Loucy (cell line): Measurements from ENCODE around the gene WRAP73.
"Not testable (repeated sequence)": the region's sequence is repeated elsewhere in the genome, so short reads cannot be mapped to it uniquely, and the experiment has no call there.

Experiments
- H2AFZ ChIP-seq: fragments of 200-600 bp; sonication (generic); 2 replicates; pipeline ENCODE4 v1.6.0; 2016; ENCODE audit warnings: antibody characterized with exemption, mild to moderate bottlenecking, low read length, moderate library complexity
- H3F3A ChIP-seq: fragments of 200-600 bp; 2 replicates; pipeline ENCODE4 v1.6.0; 2016; ENCODE audit warnings: antibody characterized with exemption, low read depth, mild to moderate bottlenecking
- H3K27me3 ChIP-seq: fragments of 200-600 bp; sonication (generic); 2 replicates; pipeline ENCODE4 v1.6.1; 2014; ENCODE audit warnings: low read length, mild to moderate bottlenecking; ENCODE audit not compliant: insufficient read depth, poor library complexity, severe bottlenecking
- H3K36me3 ChIP-seq: fragments of 200-600 bp; sonication (generic); 2 replicates; pipeline ENCODE4 v1.6.1; 2016; ENCODE audit warnings: low read length; ENCODE audit not compliant: insufficient read depth
- H3K4me1 ChIP-seq: fragments of 200-600 bp; sonication (generic); 2 replicates; pipeline ENCODE4 v1.5.1; 2014; ENCODE audit warnings: low read length, mild to moderate bottlenecking; ENCODE audit not compliant: insufficient read depth, poor library complexity, severe bottlenecking
- H3K4me2 ChIP-seq: fragments of 200-600 bp; sonication (generic); 2 replicates; pipeline ENCODE4 v1.6.0; 2014; ENCODE audit warnings: antibody characterized with exemption, low read length, low read depth, mild to moderate bottlenecking; ENCODE audit not compliant: poor library complexity, severe bottlenecking
- H3K4me3 ChIP-seq: fragments of 200-600 bp; sonication (generic); 2 replicates; pipeline ENCODE4 v1.5.1; 2014; ENCODE audit warnings: low read length, mild to moderate bottlenecking, mixed read lengths; ENCODE audit not compliant: poor library complexity, severe bottlenecking
- H3K79me2 ChIP-seq: fragments of 200-600 bp; sonication (generic); 2 replicates; pipeline ENCODE4 v1.6.1; 2014; ENCODE audit warnings: low read length; ENCODE audit not compliant: insufficient read depth
- H3K9ac ChIP-seq: fragments of 200-600 bp; sonication (generic); 2 replicates; pipeline ENCODE4 v1.6.0; 2014; ENCODE audit warnings: mild to moderate bottlenecking, low read depth, low read length, moderate library complexity; ENCODE audit not compliant: poor library complexity, severe bottlenecking
- H3K9me2 ChIP-seq: fragments of 200-600 bp; sonication (generic); replicated peaks from 2 replicates; pipeline ENCODE4 v1.6.1; 2016; ENCODE audit warnings: low read depth, low read length, mixed read lengths
- H3K9me3 ChIP-seq: fragments of 200-600 bp; sonication (generic); 2 replicates; pipeline ENCODE4 v1.6.1; 2014; ENCODE audit warnings: mild to moderate bottlenecking, antibody characterized with exemption, low read length, low read depth; ENCODE audit not compliant: insufficient read depth
- H4K20me1 ChIP-seq: fragments of 200-600 bp; sonication (generic); 2 replicates; pipeline ENCODE4 v1.6.0; 2014; ENCODE audit warnings: antibody characterized with exemption, low read length, mild to moderate bottlenecking; ENCODE audit not compliant: insufficient read depth, poor library complexity, severe bottlenecking
- CTCF ChIP-seq: fragments of 200-600 bp; sonication (generic); conservative IDR thresholded peaks from 2 replicates; pipeline ENCODE4 v1.5.1; 2014; ENCODE audit warnings: mild to moderate bottlenecking, antibody characterized with exemption, low read length
- EZH2phosphoT487 ChIP-seq: fragments of 200-600 bp; IDR thresholded peaks from 2 replicates; pipeline ENCODE4 v1.6.1; 2018; ENCODE audit warnings: antibody characterized with exemption, mild to moderate bottlenecking, moderate library complexity, borderline replicate concordance

WRAP73 gene

GRCh38 chr1:3621151-3621671, 28.7 kb downstream of the WRAP73 start:
- not testable (repeated sequence) for H3K4me2 ChIP-seq, H3K27me3 ChIP-seq, H3K9me3 ChIP-seq, H3K9me2 ChIP-seq, H2AFZ ChIP-seq, H3K79me2 ChIP-seq, H4K20me1 ChIP-seq, H3K9ac ChIP-seq, H3K4me3 ChIP-seq, H3F3A ChIP-seq, H3K36me3 ChIP-seq
- peak; percentile 61 for TF ChIP-seq CTCF
- peaks cover 18% of the 10 kb centered on the region for H3K4me1 ChIP-seq

- no peak overlapping the region for H3K4me2 ChIP-seq
These were observed 29.2 kb downstream of the WRAP73 start for GRCh38 chr1:3620708-3621107.

GRCh38 chr1:3618881-3619671, 30.8 kb downstream of the WRAP73 start:
- no peaks in the 10 kb centered on the region for H3K9me2 ChIP-seq
- no peak overlapping the region for H2AFZ ChIP-seq
- H3K4me1 ChIP-seq, result peaks cover 13% of the 10 kb centered on the region
- H3K4me2 ChIP-seq, result no peak overlapping the region
- H3K79me2 ChIP-seq, result no peaks in the 10 kb centered on the region
- H3K9ac ChIP-seq, result no peak overlapping the region
- H3K36me3 ChIP-seq, result no peaks in the 10 kb centered on the region
- H4K20me1 ChIP-seq, result no peaks in the 10 kb centered on the region
- H3K4me3 ChIP-seq, result no peak overlapping the region
- no peaks in the 10 kb centered on the region for H3K9me3 ChIP-seq
- no peaks in the 10 kb centered on the region for H3K27me3 ChIP-seq
- no peaks in the 10 kb centered on the region for H3F3A ChIP-seq
- TF ChIP-seq CTCF (peak; percentile 80), EZH2phosphoT487 (no peak)

More at GRCh38 chr1:3620708-3621107, 29.2 kb downstream of the WRAP73 start:
- Histone ChIP-seq H4K20me1 (no peaks in the 10 kb centered on the region), H3K79me2 (peaks cover 5% of the 10 kb centered on the region; the same call in 1 of the 2 replicates), H3K9ac (no peak overlapping the region), H3F3A (no peaks in the 10 kb centered on the region), H3K4me1 (peaks cover 16% of the 10 kb centered on the region), H3K27me3 (no peaks in the 10 kb centered on the region), H3K9me2 (no peaks in the 10 kb centered on the region), H3K4me3 (no peak overlapping the region), H3K9me3 (no peaks in the 10 kb centered on the region), H2AFZ (no peak overlapping the region), H3K36me3 (no peaks in the 10 kb centered on the region)
- TF ChIP-seq CTCF (no peak), EZH2phosphoT487 (no peak)
